Activated naive CD4-positive, alpha-beta T cell treated with anti-CD3 and anti-CD28 coated beads, Interleukin-2, amount 50 U/mL, for 16 hours (primary cell): ENCODE data around the gene PANK4.

Experiments
- DNase-seq: peaks from one replicate; pipeline ENCODE4 v3.0.0-alpha.2; 2020

The PANK4 gene

GRCh38 chr1:2544093-2544874, 17.9 kb upstream of the PANK4 start:
- no peak for DNase-seq

GRCh38 chr1:2543543-2544092, 17.2 kb upstream of the PANK4 start:
- DNase-seq: peak; percentile 59

- no peak for DNase-seq
These were observed 16.0 kb upstream of the PANK4 start for GRCh38 chr1:2542246-2542915.

DNA sequence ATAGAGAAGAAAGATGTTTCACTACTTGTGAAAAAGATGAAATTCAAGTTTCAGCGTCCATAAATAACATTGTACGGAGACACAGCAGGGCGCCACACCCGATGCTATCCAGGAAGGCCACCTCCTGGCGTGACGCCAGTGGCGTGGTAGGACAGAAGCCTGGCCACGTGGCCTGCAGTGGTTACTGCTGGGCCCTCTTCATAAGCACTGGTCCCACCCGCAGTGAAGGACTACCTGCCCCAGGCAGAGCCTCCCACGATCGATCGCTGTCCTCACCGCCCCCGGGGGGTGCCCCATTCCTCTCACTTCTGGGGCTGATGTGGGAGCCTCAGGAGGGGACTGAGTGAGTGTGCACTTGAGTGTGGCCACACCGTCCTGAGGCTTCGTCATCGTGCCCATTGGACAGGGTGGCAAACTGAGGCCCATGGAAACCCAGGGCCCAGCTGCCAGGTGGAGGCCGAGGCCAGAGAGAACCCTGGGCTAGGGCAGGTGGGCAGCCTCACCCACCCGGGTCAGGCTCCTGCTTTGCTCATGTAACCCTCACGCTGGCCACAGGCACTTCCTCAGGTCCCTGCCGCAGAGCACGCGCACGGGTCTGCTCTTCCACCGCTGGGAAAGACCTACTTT, 15.3 kb upstream of the PANK4 start:
- no peak for DNase-seq

DNA sequence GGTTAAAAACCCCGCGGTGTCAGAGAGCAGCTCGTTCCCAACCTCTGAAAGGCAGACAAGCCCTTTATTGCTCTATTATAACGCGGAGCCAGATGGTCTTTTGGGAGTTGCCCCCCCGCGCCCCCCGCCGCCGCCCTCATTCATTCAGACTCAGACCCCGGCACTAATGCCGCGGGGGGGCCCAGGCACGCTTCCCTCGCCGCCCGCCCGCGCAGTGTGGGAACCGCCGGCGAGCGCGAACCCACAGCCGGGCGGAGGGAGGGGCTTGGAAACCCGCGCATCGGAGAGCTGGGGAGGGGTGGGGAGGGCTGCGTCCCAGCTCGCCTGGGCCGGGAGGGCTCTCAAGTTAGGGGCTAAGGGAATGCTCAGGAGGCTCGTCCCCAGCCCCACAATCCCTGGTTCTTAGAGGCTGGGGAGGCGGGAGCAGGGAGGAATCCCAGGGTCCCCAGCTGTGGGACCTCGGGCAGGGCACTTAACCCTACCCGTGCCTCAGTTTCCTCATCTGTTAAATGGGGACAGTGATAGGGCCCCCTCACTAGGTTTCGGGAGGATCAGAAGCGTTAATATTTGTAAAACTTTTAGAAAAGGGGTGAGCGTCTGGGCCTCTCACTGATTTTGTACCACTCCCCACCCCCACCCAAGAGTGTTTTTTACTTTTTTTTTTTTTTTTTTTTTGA, 14.6 kb upstream of the PANK4 start:
- DNase-seq: no peak

GRCh38 chr1:2539312-2539907, 13.0 kb upstream of the PANK4 start:
- DNase-seq: peak; percentile 45

- no peak for DNase-seq
These were observed 12.5 kb upstream of the PANK4 start for GRCh38 chr1:2538872-2539271.

- DNase-seq: no peak
These were observed 12.0 kb upstream of the PANK4 start for GRCh38 chr1:2538376-2538775.

- DNase-seq: no peak
These were observed 11.4 kb upstream of the PANK4 start for GRCh38 chr1:2537784-2538115.

- DNase-seq: no peak
These were observed 9.6 kb upstream of the PANK4 start for GRCh38 chr1:2535981-2536380.

- no peak for DNase-seq
These were observed 9.1 kb upstream of the PANK4 start for GRCh38 chr1:2535455-2535854.

GRCh38 chr1:2534687-2535441, 8.5 kb upstream of the PANK4 start:
- no peak for DNase-seq

GRCh38 chr1:2534315-2534686, 7.9 kb upstream of the PANK4 start:
- DNase-seq: no peak

GRCh38 chr1:2533365-2533764, 7.0 kb upstream of the PANK4 start:
- no peak for DNase-seq

- no peak for DNase-seq
These were observed 6.2 kb upstream of the PANK4 start for GRCh38 chr1:2532485-2533160.

DNA sequence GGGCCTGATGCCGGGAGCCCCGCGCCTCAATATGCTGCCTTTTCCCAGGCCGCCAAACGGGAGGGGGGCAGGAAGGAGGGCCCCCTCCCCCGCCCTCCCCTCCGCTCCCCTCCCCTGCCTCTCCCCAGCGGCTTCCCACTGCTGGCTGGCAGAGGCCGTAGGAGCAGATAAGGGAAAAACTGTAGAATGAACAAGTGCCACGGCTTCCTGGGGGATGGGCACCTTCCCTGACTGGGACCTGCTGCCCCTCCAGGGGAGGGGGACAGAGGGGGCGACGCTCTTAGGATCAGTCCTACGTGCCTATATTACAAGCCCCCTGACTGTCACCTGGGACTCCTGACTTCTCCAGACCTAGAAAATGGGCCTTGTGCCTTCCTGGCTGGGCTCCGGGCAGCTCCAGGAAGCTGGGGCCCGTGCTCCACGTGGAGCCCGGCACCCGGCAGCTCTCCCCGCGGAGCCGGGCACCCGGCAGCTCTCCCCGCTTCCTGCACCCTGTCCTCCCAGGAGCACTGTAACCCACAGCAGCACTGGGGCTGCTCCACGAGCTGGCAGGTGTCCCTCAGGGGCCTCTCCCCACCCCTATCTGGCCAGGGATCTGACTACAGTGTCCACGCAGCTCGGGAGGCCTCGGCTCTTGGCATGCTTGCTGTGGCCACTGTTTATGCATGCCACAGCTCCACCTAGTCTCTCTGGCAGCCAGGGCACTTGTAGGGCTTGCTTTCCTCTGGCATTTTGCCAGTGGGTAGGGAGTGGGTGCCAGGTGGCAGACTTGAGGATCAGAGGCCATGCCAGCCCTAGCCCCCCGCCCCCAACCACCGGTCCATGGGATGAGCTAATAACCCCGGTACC, 4.3 kb upstream of the PANK4 start:
- no peak for DNase-seq

- no peak for DNase-seq
These were observed 3.6 kb upstream of the PANK4 start, which contains the start of gene HES5 for GRCh38 chr1:2529784-2530512. Gene HES5 (minus strand): TSS chr1:2530263. CDS start chr1:2530164, 99 bp downstream.

GRCh38 chr1:2528966-2529783, 2.8 kb upstream of the PANK4 start:
- DNase-seq: peak; percentile 61

- no peak for DNase-seq
These were observed 2.2 kb upstream of the PANK4 start for GRCh38 chr1:2528611-2528965.
